T-cell (primary cell): ENCODE results near the gene RALB. TPM values are rescaled to one million over a fixed set of nuclear protein-coding genes. Genes with fewer than 3 reads are reported as not detected.

Source experiments
- ATAC-seq, 4 experiments: fragments of 200-7000 bp in 3 of 4; fragments of 150-1000 bp in 1 of 4; cut with Tn5 transposase; replicated peaks in 1 of 4; 1 replicate in 3 of 4; 2 replicates in 1 of 4; pipeline ENCODE4 v1.10.0; 2021; ENCODE audit warnings: moderate library complexity in 3 of 4, mild to moderate bottlenecking in 2 of 4, moderate number of reproducible peaks in 1 of 4
- CTCF ChIA-PET, 2 donors: fragments of 300-600 bp; sonication (Branson Sonifier 250); formaldehyde crosslinking; loops; one replicate each; lab custom pipeline; 2022; ENCODE audit warnings: antibody characterized with exemption in 2 of 2; lab: Charles Lee
- POLR2A ChIA-PET, 2 donors: fragments of 300-600 bp; sonication (Branson Sonifier 250); formaldehyde crosslinking; loops; one replicate each; lab custom pipeline; 2022; ENCODE audit warnings: antibody characterized with exemption in 2 of 2; lab: Charles Lee
- DNase-seq, 35 experiments: peaks; one replicate each; pipeline versions ENCODE4 v3.0.0 to v3.0.0-alpha.2; 2013 to 2023
- H3K27ac ChIP-seq: one replicate; pipeline ENCODE4 v1.5.1; 2013; ENCODE audit warnings: low read length
- H3K27me3 ChIP-seq, 2 experiments: replicated peaks in 1 of 2; 1 replicate in 1 of 2; 2 replicates in 1 of 2; pipeline versions ENCODE4 v1.6.1 to v1.7.0; 2013; ENCODE audit warnings: low read length in 1 of 2, mixed read lengths in 1 of 2; ENCODE audit not compliant: control insufficient read depth in 2 of 2, insufficient read depth in 2 of 2; ENCODE audit errors: extremely low read depth in 1 of 2
- H3K36me3 ChIP-seq, 2 donors: 1 replicate in 1 of 2; 2 replicates in 1 of 2; pipeline versions ENCODE4 v1.6.1 to v1.7.0; 2013; ENCODE audit warnings: low read length in 1 of 2; ENCODE audit not compliant: control insufficient read depth in 2 of 2, insufficient read depth in 1 of 2; ENCODE audit errors: extremely low read depth in 1 of 2
- H3K4me1 ChIP-seq, 2 experiments: 1 replicate in 1 of 2; 2 replicates in 1 of 2; pipeline versions ENCODE4 v1.6.1 to v1.7.0; 2013; ENCODE audit warnings: low read length in 2 of 2, mixed read lengths in 1 of 2; ENCODE audit not compliant: insufficient read depth in 2 of 2, control insufficient read depth in 1 of 2; ENCODE audit errors: extremely low read depth in 1 of 2
- H3K4me3 ChIP-seq, 2 donors: 1 replicate in 1 of 2; 2 replicates in 1 of 2; pipeline versions ENCODE4 v1.5.1 to v1.7.0; 2013; ENCODE audit warnings: mild to moderate bottlenecking in 2 of 2, low read length in 1 of 2, moderate library complexity in 1 of 2; ENCODE audit not compliant: control insufficient read depth in 1 of 2; ENCODE audit errors: extremely low read depth in 1 of 2
- H3K9me3 ChIP-seq: 2 replicates; pipeline ENCODE4 v1.7.0; 2013
- H3K27ac Mint-ChIP-seq, 2 donors: one replicate each; pipeline ENCODE4 v1.8.0; 2020 to 2021; ENCODE audit warnings: mild to moderate bottlenecking in 2 of 2, mixed read lengths in 2 of 2
- H3K27me3 Mint-ChIP-seq, 2 donors: one replicate each; pipeline ENCODE4 v1.8.0; 2021 to 2022; ENCODE audit warnings: mixed read lengths in 2 of 2
- H3K36me3 Mint-ChIP-seq: one replicate; pipeline ENCODE4 v1.8.0; 2021; ENCODE audit warnings: mixed read lengths
- H3K4me1 Mint-ChIP-seq, 3 donors: one replicate each; pipeline ENCODE4 v1.8.0; 2020 to 2022; ENCODE audit warnings: mixed read lengths in 3 of 3, mild to moderate bottlenecking in 1 of 3
- H3K4me3 Mint-ChIP-seq, 3 donors: one replicate each; pipeline ENCODE4 v1.8.0; 2020 to 2022; ENCODE audit warnings: mild to moderate bottlenecking in 3 of 3, mixed read lengths in 3 of 3, moderate library complexity in 3 of 3
- H3K9me3 Mint-ChIP-seq, 3 donors: one replicate each; pipeline ENCODE4 v1.8.0; 2020 to 2022; ENCODE audit warnings: mixed read lengths in 3 of 3
- WGBS: methylation state at CpG from one replicate; pipeline ENCODE4 v1.1.5; 2013; ENCODE audit warnings: missing lambda C conversion rate; ENCODE audit not compliant: insufficient coverage; 5-methylcytosine and 5-hydroxymethylcytosine counted together
- total RNA-seq, 35 experiments: library from RNA in 6 of 35; stranded (reverse) in 6 of 35; fragments of 120-200 nt in 1 of 35; gene quantifications; one replicate each; pipeline versions ENCODE4 v1.2.1 to v1.2.4 and lab custom pipeline; 2013 to 2026

RALB gene
- total RNA-seq, 5 donors from 2014 or later (not counting 1 experiment from before 2014, with no cell fraction given): 10.3 to 20.1 (median 12.9) TPM

DNA sequence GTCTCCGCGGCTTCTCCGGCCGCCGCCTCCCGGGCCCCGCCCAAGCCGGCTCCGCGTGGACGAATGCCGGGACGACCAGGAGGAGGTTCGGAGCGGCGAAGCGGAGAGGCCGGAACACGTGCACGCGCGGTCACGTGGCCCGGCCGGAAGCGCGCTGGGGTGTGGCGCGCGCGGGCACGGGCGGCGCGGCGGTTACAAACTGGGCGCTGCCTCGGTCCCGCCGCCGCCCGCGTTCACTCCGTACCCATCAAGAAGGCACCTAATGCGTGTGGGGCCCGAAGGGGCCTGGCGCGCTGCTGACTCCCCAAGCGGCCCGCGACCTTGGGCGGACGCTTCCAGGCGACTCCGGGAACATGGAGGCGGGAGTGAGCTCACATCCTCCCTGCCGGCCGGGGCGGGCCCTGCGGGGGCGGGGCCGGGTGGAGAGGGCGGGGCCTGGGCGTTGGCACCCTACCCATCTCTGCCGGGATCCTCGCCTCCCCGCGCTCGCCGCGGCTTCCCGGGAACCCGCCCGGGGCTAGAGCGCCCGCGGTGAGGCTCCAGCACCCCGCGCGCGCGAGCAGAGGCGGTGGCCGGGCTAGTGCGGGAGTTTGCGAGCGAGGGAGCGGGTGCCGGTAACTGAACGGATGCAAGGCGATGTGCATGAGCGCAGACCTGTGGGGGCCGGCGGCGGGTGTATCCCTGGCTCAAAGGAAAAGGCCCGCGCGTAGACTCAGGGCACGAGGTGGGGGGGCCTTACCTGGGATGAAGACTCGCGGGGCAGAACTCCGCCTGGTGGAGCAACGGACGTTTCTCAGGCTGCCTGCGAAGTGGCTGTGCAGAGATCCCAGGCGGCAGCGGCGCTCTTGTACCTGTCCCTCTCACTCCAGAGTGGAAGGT, 29.4 kb upstream of the RALB start, which contains the start of gene TMEM185B:
Gene TMEM185B, minus strand, starts transcription at position 367 of the 879 bp plus-strand sequence. CDS start 424 bp downstream, outside the sequence.
- ATAC-seq (peak; percentile 92 to 96 (median 94)), DNase-seq (peak; percentile 73 to 91 (median 83))
- Histone ChIP-seq H3K9me3 (no peaks in the 10 kb centered on the region), H3K4me3 (peak within 1 kb of the TSS; percentile 67 to 73), H3K27me3 (no peaks in the 10 kb centered on the region), H3K36me3 (peaks cover 0 to 4% of the 10 kb centered on the region in 2 donors), H3K27ac (peak within 1 kb of the TSS; percentile 78), H3K4me1 (peaks cover 2 to 35% of the 10 kb centered on the region in 2 experiments)
- ChIA-PET POLR2A (interaction anchor here (0.6 to 1.1 kb wide), 6 partner anchors 8 to 115 kb away, joined by 3 to 10 read pairs (median 6); no protein-coding TSS in a partner anchor), CTCF (interaction anchor here (1.0 to 1.5 kb wide), 7 partner anchors 9 to 545 kb away, joined by 3 to 15 read pairs (median 7); partner anchors contain the start of gene RALB (in 1 of the 2))
- Mint-ChIP-seq H3K27me3 (no peaks in the 10 kb centered on the region), H3K9me3 (peaks cover 0 to 3% (median 0%) of the 10 kb centered on the region in 3 donors), H3K27ac (peak within 1 kb of the TSS; percentile 89 to 92), H3K4me1 (peaks cover 67 to 69% (median 68%) of the 10 kb centered on the region in 3 donors), H3K4me3 (peak within 1 kb of the TSS; percentile 77 to 84 (median 82)), H3K36me3 (peaks cover 32% of the 10 kb centered on the region)
- 2% methylated on average over 107 of the region's 108 CpGs for WGBS

DNA sequence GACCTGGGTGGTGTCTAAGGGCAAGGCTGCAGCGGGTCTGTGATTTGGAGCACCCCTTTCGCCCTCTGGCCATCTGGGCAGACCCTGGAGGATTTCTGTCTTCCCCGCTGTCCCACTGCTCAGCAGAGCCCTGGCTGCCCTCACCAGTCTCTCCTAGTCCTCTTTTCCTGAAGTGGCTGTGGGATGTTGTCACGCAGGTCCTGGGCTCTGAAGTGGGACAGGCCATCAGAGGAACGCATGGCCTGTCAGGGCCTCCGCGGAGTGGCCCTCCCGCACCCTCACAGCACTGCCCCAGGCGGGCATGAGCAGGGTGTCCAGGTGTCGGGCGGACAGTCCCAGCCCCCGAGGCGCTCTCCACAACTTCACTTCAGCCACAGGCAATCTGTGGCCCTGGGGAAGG, 28.4 kb upstream of the RALB start:
- peaks cover 73 to 75% (median 73%) of the 10 kb centered on the region in 3 donors for H3K4me1 Mint-ChIP-seq

DNA sequence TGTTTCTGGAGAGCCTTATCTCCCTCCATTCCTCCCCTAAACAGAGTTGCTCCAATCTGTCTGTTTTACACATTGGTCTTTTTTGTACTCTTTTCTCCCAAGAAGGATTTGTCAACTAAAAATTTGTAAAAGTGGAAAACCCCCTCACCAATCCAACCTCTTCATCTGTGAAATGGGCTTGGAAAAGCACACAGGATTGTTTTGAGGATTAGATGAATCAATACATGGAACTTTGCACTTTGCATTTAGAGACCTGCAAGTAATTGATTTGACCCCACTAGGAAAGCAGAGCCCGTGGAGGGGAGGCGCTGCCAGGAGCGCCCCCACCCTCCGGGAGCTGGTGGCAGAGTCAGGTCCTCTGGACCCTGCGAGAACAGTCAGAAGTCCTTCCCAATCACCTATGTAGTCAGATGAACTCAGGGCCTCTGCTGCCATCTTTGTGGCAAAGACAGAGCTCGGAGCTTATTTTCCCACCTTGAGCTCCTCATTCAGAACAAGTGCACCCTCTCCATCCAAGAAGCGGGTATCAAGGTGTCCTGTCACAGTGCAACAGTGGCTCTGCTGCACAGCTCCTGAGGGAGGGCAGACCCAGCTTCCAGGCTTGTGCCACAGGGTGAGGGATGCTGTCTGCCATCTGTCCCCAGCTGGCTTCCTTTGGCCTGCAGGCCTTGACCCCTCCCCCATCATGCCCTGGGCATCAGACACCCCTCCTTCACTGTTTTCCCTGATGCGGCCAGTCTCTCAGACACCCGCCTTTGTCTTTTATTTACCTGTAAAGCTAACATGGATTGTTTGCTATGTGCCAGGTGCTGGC, 27.7 kb upstream of the RALB start:
- Mint-ChIP-seq H3K27me3 (no peaks in the 10 kb centered on the region), H3K9me3 (peaks cover 0 to 3% (median 0%) of the 10 kb centered on the region in 3 donors), H3K4me1 (peaks cover 75 to 79% (median 76%) of the 10 kb centered on the region in 3 donors), H3K36me3 (peaks cover 20% of the 10 kb centered on the region), H3K27ac (peak overlapping the region; percentile 23 to 64), H3K4me3 (peak overlapping the region; percentile 77 to 84 (median 82))
- H3K36me3 ChIP-seq: peaks cover 0 to 1% of the 10 kb centered on the region in 2 donors
- no peak overlapping the region for H3K27ac ChIP-seq
- peaks cover 5 to 35% of the 10 kb centered on the region in 2 experiments for H3K4me1 ChIP-seq
- no peaks in the 10 kb centered on the region for H3K27me3 ChIP-seq
- CTCF ChIA-PET: interaction anchor here in 1 of 2 donors (0.5 kb wide), 1 partner anchor 24 kb away, joined by 4 read pairs; no protein-coding TSS in a partner anchor
- WGBS: 97% methylated on average over 6 of the region's 9 CpGs
- no peak for ATAC-seq
- POLR2A ChIA-PET: no interaction called here
- H3K9me3 ChIP-seq: no peaks in the 10 kb centered on the region
- no peak overlapping the region for H3K4me3 ChIP-seq
- no peak for DNase-seq

More for the DNA sequence above, 28.4 kb upstream of the RALB start:
- H3K36me3 ChIP-seq: peaks cover 0 to 4% of the 10 kb centered on the region in 2 donors
- CTCF ChIA-PET: interaction anchor here in 1 of 2 donors (1.4 kb wide), 1 partner anchor 28 kb away, joined by 7 read pairs; the partner anchor contains the start of gene RALB
- no peak overlapping the region for H3K27ac ChIP-seq
- peaks cover 4 to 35% of the 10 kb centered on the region in 2 experiments for H3K4me1 ChIP-seq
- Mint-ChIP-seq H3K27me3 (no peaks in the 10 kb centered on the region), H3K27ac (peak overlapping the region; percentile 75 to 89), H3K36me3 (peaks cover 23% of the 10 kb centered on the region), H3K4me3 (peak overlapping the region; percentile 77 to 84 (median 82)), H3K9me3 (peaks cover 0 to 3% (median 0%) of the 10 kb centered on the region in 3 donors)
- no peak for DNase-seq
- POLR2A ChIA-PET: no interaction called here
- WGBS: 93% methylated on average over 10 of the region's 13 CpGs
- H3K9me3 ChIP-seq: no peaks in the 10 kb centered on the region
- no peak for ATAC-seq
- peak overlapping the region; percentile 67 to 73 for H3K4me3 ChIP-seq
- H3K27me3 ChIP-seq: no peaks in the 10 kb centered on the region

GRCh38 chr2:120225549-120226065, 27.0 kb upstream of the RALB start:
- peaks cover 15% of the 10 kb centered on the region for H3K36me3 Mint-ChIP-seq
- peaks cover 0 to 3% (median 0%) of the 10 kb centered on the region in 3 donors for H3K9me3 Mint-ChIP-seq
- H3K4me3 ChIP-seq: no peak overlapping the region
- H3K27ac ChIP-seq: no peak overlapping the region
- no peaks in the 10 kb centered on the region for H3K27me3 ChIP-seq
- H3K4me1 ChIP-seq: peaks cover 11 to 38% of the 10 kb centered on the region in 2 experiments
- no peaks in the 10 kb centered on the region for H3K9me3 ChIP-seq
- no peak for DNase-seq
- CTCF ChIA-PET: interaction anchor here in 1 of 2 donors (0.5 kb wide), 1 partner anchor 23 kb away, joined by 4 read pairs; no protein-coding TSS in a partner anchor
- H3K4me3 Mint-ChIP-seq: peak overlapping the region in 2 of 3 donors; percentile 39 to 77
- H3K27ac Mint-ChIP-seq: peak overlapping the region in 1 of 2 donors; percentile 64
- no peaks in the 10 kb centered on the region for H3K27me3 Mint-ChIP-seq
- ATAC-seq: no peak
- peaks cover 75 to 81% (median 76%) of the 10 kb centered on the region in 3 donors for H3K4me1 Mint-ChIP-seq
- no peaks in the 10 kb centered on the region for H3K36me3 ChIP-seq
- POLR2A ChIA-PET: no interaction called here
- 98% methylated on average over 3 of the region's 9 CpGs for WGBS

- DNase-seq (no peak), ATAC-seq (no peak)
- Histone ChIP-seq H3K9me3 (no peaks in the 10 kb centered on the region), H3K27me3 (no peaks in the 10 kb centered on the region), H3K36me3 (no peaks in the 10 kb centered on the region), H3K4me3 (no peak overlapping the region), H3K27ac (no peak overlapping the region), H3K4me1 (peaks cover 15 to 46% of the 10 kb centered on the region in 2 experiments)
- Mint-ChIP-seq H3K27ac (peak overlapping the region; percentile 24 to 61), H3K27me3 (no peaks in the 10 kb centered on the region), H3K9me3 (no peaks in the 10 kb centered on the region), H3K4me3 (no peak overlapping the region), H3K4me1 (peaks cover 75 to 81% (median 76%) of the 10 kb centered on the region in 3 donors), H3K36me3 (peaks cover 8% of the 10 kb centered on the region)
- POLR2A ChIA-PET: no interaction called here
- CTCF ChIA-PET: interaction anchor here in 1 of 2 donors (0.5 kb wide), 1 partner anchor 9 kb away, joined by 4 read pairs; no protein-coding TSS in a partner anchor
- 80% methylated on average over 7 of the region's 9 CpGs for WGBS
Measured at GRCh38 chr2:120226316-120226715, 26.3 kb upstream of the RALB start.
